Measurements from ENCODE around the gene BPIFB1. TPM values are rescaled to one million over a fixed set of nuclear protein-coding genes. Genes with fewer than 3 reads are reported as not detected.

The BPIFB1 gene
- total and polyA plus RNA-seq, 2 donors (not counting 3 experiments of a cell fraction or from before 2014, with no cell fraction given) = not detected

GRCh38 chr20:33304046-33304445 is 21.0 kb downstream of the BPIFB1 start:
- H2AFZ ChIP-seq (ENCODE audit: low read depth, low read length) = no peak overlapping the region
- H3K4me2 ChIP-seq (ENCODE audit: insufficient read depth, low read length) = no peak overlapping the region
- H3K36me3 ChIP-seq (ENCODE audit: control insufficient read depth in 2 of 2, extremely low read depth in 1 of 2, insufficient read depth in 2 of 2, low read length in 2 of 2) = no peaks in the 10 kb centered on the region
- no peaks in the 10 kb centered on the region for H3K27me3 ChIP-seq (ENCODE audit: control insufficient read depth in 2 of 2, insufficient read depth in 2 of 2, low read length in 2 of 2)
- H3K27ac ChIP-seq (ENCODE audit: insufficient read depth, low read depth, low read length) = no peak overlapping the region
- no TSS peak for BruUV-seq (replicated peaks)
- CTCF ChIA-PET = interaction anchor here (0.8 to 1.8 kb wide), 4 partner anchors 10 to 402 kb away, joined by 3 to 5 read pairs (median 4); no protein-coding TSS in a partner anchor
- H3K4me3 ChIP-seq (replicated peaks in 1 of 3; ENCODE audit: insufficient read depth in 1 of 3, low read depth in 1 of 3, low read length in 3 of 3) = no peak overlapping the region
- no peak overlapping the region for H3K9ac ChIP-seq (replicated peaks; ENCODE audit: extremely low read depth, insufficient read depth, low read length)
- POLR2A ChIA-PET = no interaction called here
- no peak for DNase-seq (ENCODE audit: low read depth, low spot score)
- no peaks in the 10 kb centered on the region for H3K4me1 ChIP-seq (ENCODE audit: control insufficient read depth, extremely low read depth, insufficient read depth, low read length)
- H3K9me1 ChIP-seq (replicated peaks; ENCODE audit: control insufficient read depth, extremely low read depth, insufficient read depth, low read length) = no peaks in the 10 kb centered on the region
- FAIRE-seq = no peak
- no peaks in the 10 kb centered on the region for H4K20me1 ChIP-seq (replicated peaks; ENCODE audit: control insufficient read depth, extremely low read depth, insufficient read depth, low read length)
- TF ChIP-seq POLR2AphosphoS5 (IDR thresholded peaks at IDR 0.05; ENCODE audit: insufficient read depth, low read depth, low read length) (no peak), MYC (IDR thresholded peaks at IDR 0.05; ENCODE audit: low read depth, low read length) (no peak), FOS (IDR thresholded peaks at IDR 0.05; ENCODE audit: borderline replicate concordance, insufficient read depth, low read length) (no peak), POLR2A (IDR thresholded peaks at IDR 0.05; ENCODE audit: low read depth, low read length) (no peak)
- dilution Hi-C loops (cut with MboI; ENCODE audit: extremely low pct_ligation_motif_present, low sequenced_read_pairs) (no loop called here), intact Hi-C loops (cut with micrococcal nuclease) (no loop called here)
- no peaks in the 10 kb centered on the region for H3K9me3 ChIP-seq (replicated peaks; ENCODE audit: control insufficient read depth, insufficient read depth, low read length)
- H3K79me2 ChIP-seq (ENCODE audit: control insufficient read depth, insufficient read depth, low read length) = no peaks in the 10 kb centered on the region

- Histone ChIP-seq H2AFZ (ENCODE audit: low read depth, low read length) (no peak overlapping the region), H3K9me1 (replicated peaks; ENCODE audit: control insufficient read depth, extremely low read depth, insufficient read depth, low read length) (no peaks in the 10 kb centered on the region), H3K27me3 (ENCODE audit: control insufficient read depth in 2 of 2, insufficient read depth in 2 of 2, low read length in 2 of 2) (no peaks in the 10 kb centered on the region), H4K20me1 (replicated peaks; ENCODE audit: control insufficient read depth, extremely low read depth, insufficient read depth, low read length) (no peaks in the 10 kb centered on the region), H3K9ac (replicated peaks; ENCODE audit: extremely low read depth, insufficient read depth, low read length) (no peak overlapping the region), H3K79me2 (ENCODE audit: control insufficient read depth, insufficient read depth, low read length) (no peaks in the 10 kb centered on the region), H3K4me1 (ENCODE audit: control insufficient read depth, extremely low read depth, insufficient read depth, low read length) (no peaks in the 10 kb centered on the region), H3K4me3 (replicated peaks in 1 of 3; ENCODE audit: insufficient read depth in 1 of 3, low read depth in 1 of 3, low read length in 3 of 3) (no peak overlapping the region), H3K27ac (ENCODE audit: insufficient read depth, low read depth, low read length) (no peak overlapping the region), H3K9me3 (replicated peaks; ENCODE audit: control insufficient read depth, insufficient read depth, low read length) (no peaks in the 10 kb centered on the region), H3K36me3 (ENCODE audit: control insufficient read depth in 2 of 2, extremely low read depth in 1 of 2, insufficient read depth in 2 of 2, low read length in 2 of 2) (no peaks in the 10 kb centered on the region), H3K4me2 (ENCODE audit: insufficient read depth, low read length) (no peak overlapping the region)
- no peak for DNase-seq (ENCODE audit: low read depth, low spot score)
- intact Hi-C loops (cut with micrococcal nuclease) = no loop called here
- no peak for FAIRE-seq
- POLR2A ChIA-PET = no interaction called here
- BruUV-seq (replicated peaks) = no TSS peak
- CTCF ChIA-PET = no interaction called here
- TF ChIP-seq JUN (IDR thresholded peaks at IDR 0.05; ENCODE audit: borderline replicate concordance, insufficient read depth, insufficient read length, low read depth) (no peak), POLR2A (IDR thresholded peaks at IDR 0.05; ENCODE audit: low read depth, low read length) (no peak), FOS (IDR thresholded peaks at IDR 0.05; ENCODE audit: borderline replicate concordance, insufficient read depth, low read length) (no peak), GATA2 (IDR thresholded peaks at IDR 0.05; ENCODE audit: insufficient read depth, insufficient read length, low read depth, low read length) (no peak), MAX (IDR thresholded peaks at IDR 0.05; ENCODE audit: insufficient read depth, insufficient read length) (no peak), MYC (IDR thresholded peaks at IDR 0.05; ENCODE audit: low read depth, low read length) (no peak), POLR2AphosphoS5 (IDR thresholded peaks at IDR 0.05; ENCODE audit: insufficient read depth, low read depth, low read length) (no peak), EZH2 (IDR thresholded peaks at IDR 0.05; ENCODE audit: borderline replicate concordance, low read depth, low read length, severe bottlenecking) (no peak), CTCF (IDR thresholded peaks at IDR 0.05; ENCODE audit: extremely low read depth in 1 of 2, insufficient read depth in 1 of 2, low read depth in 1 of 2, low read length in 2 of 2) (no peak)
- dilution Hi-C loops (cut with MboI; ENCODE audit: extremely low pct_ligation_motif_present, low sequenced_read_pairs) = no loop called here
Observed at GRCh38 chr20:33305589-33306057, 22.6 kb downstream of the BPIFB1 start.
